ENCODE measurements around the gene BRD4. TPM values are rescaled to one million over a fixed set of nuclear protein-coding genes. Genes with fewer than 3 reads are reported as not detected.

Gene BRD4
- total and polyA plus RNA-seq, 10 of the 15 experiments (the other 5 are each of a cell fraction or from before 2014, with no cell fraction given): 5.3 to 84.4 (median 11.8) TPM

GRCh38 chr19:15283141-15283883 lies 49.0 kb downstream of the BRD4 start:
- Histone ChIP-seq H2AFZ (ENCODE audit: control insufficient read depth, low read depth, low read length) (no peak overlapping the region), H3K27ac (ENCODE audit: control insufficient read depth, insufficient read depth) (peak overlapping the region; percentile 34), H3K79me2 (ENCODE audit: control insufficient read depth, insufficient read depth, low read length) (peaks cover 97% of the 10 kb centered on the region), H3K36me3 (ENCODE audit: control insufficient read depth in 2 of 2, insufficient read depth in 2 of 2, low read length in 1 of 2) (peaks cover 4 to 8% of the 10 kb centered on the region in 2 experiments; a peak in 2 of 4 replicates), H3K4me3 (no peak overlapping the region), H3K9ac (ENCODE audit: control insufficient read depth, insufficient read depth, low read length) (no peak overlapping the region), H3K4me2 (ENCODE audit: control insufficient read depth, insufficient read depth) (no peak overlapping the region), H3K4me1 (ENCODE audit: control insufficient read depth, insufficient read depth, low read length) (peaks cover 56% of the 10 kb centered on the region), H4K20me1 (ENCODE audit: control insufficient read depth, insufficient read depth) (peaks cover 24% of the 10 kb centered on the region), H3K9me3 (replicated peaks; ENCODE audit: control insufficient read depth, insufficient read depth, low read length) (no peaks in the 10 kb centered on the region), H3K27me3 (replicated peaks in 1 of 2; ENCODE audit: control insufficient read depth in 2 of 2, insufficient read depth in 2 of 2, low read length in 1 of 2) (no peaks in the 10 kb centered on the region)
- ChIA-PET CTCF (interaction anchor here (0.6 to 1.7 kb wide), 5 partner anchors 9 to 134 kb away, joined by 3 to 4 read pairs (median 3); no protein-coding TSS in a partner anchor), POLR2A (interaction anchor here (1.2 kb wide), 1 partner anchor 8 kb away, joined by 4 read pairs; no protein-coding TSS in a partner anchor), RAD21 (ENCODE audit: unreplicated experiment) (interaction anchor here (0.7 to 1.5 kb wide), 3 partner anchors 41 to 96 kb away, joined by 3 to 5 read pairs (median 5); partner anchors contain the start of gene AKAP8), SMC1A (ENCODE audit: uncharacterized antibody, unreplicated experiment) (interaction anchor here (0.5 to 4.1 kb wide), 3 partner anchors 9 to 51 kb away, joined by 3 to 16 read pairs (median 11); no protein-coding TSS in a partner anchor)
- intact Hi-C loops (cut with micrococcal nuclease; ENCODE audit: unreplicated experiment): no loop called here
- BruUV-seq (replicated peaks): no TSS peak
- ATAC-seq (no peak), FAIRE-seq (no peak), DNase-seq (ENCODE audit: low read depth, low spot score) (no peak)
- 21% methylated on average over 10 of the region's 10 CpGs for WGBS (ENCODE audit: insufficient coverage, insufficient replicate concordance, low lambda C conversion rate, missing lambda C conversion rate)
- no peak for TF ChIP-seq ZSCAN29 (IDR thresholded peaks at IDR 0.05)
- TF ChIP-seq CHD1 (IDR thresholded peaks at IDR 0.05; ENCODE audit: low read depth, low read length): no peak
- TF ChIP-seq PKNOX1 (IDR thresholded peaks at IDR 0.05): peak; percentile 56
- TF ChIP-seq SRF (IDR thresholded peaks at IDR 0.05; ENCODE audit: low read depth in 2 of 2, low read length in 2 of 2): no peak
- peak; percentile 16; the same call in 1 of the 2 replicates for TF ChIP-seq RUNX3 (IDR thresholded peaks at IDR 0.05; ENCODE audit: low read length)
- in situ Hi-C loops (cut with MboI): no loop called here
